Measurements from ENCODE around the gene KLHL7. TPM values are rescaled to one million over a fixed set of nuclear protein-coding genes. Genes with fewer than 3 reads are reported as not detected.

KLHL7 gene
- total and polyA plus RNA-seq, 9 of the 15 experiments (the other 6 are each of a cell fraction or from before 2014, with no cell fraction given), result 4.2 to 63.1 (median 32.3) TPM

- TF ChIP-seq WHSC1 (IDR thresholded peaks at IDR 0.05; ENCODE audit: low read length) (no peak), DDX20 (tag; IDR thresholded peaks at IDR 0.05; ENCODE audit: low read depth) (no peak), ZNF134 (CRISPR knock-in tag; conservative IDR thresholded peaks at IDR 0.05) (no peak), NR3C1 (CRISPR knock-in tag; IDR thresholded peaks at IDR 0.05) (0 out of 2 replicates have a peak, but pooled peaks have one; percentile 36), E2F1 (CRISPR knock-in tag; IDR thresholded peaks at IDR 0.05) (peak; percentile 25; the same call in 1 of the 2 replicates), JUNB (CRISPR knock-in tag; conservative IDR thresholded peaks at IDR 0.05) (no peak), PTRF (tag; IDR thresholded peaks at IDR 0.05) (no peak), POLR2B (IDR thresholded peaks at IDR 0.05; ENCODE audit: low read depth, partially characterized antibody) (peak; percentile 91), ZNF146 (CRISPR knock-in tag; IDR thresholded peaks at IDR 0.05; ENCODE audit: unreplicated experiment) (no peak), BMI1 (IDR thresholded peaks at IDR 0.05; ENCODE audit: low read length) (no peak), U2AF1 (optimal IDR thresholded peaks at IDR 0.05; ENCODE audit: low read depth, low read length) (no peak), ERF (CRISPR knock-in tag; IDR thresholded peaks at IDR 0.05) (no peak), TAF1 (IDR thresholded peaks at IDR 0.05; ENCODE audit: control insufficient read depth, extremely low read depth, insufficient read depth, low read length, severe bottlenecking) (peak; percentile 84), ADNP (tag; IDR thresholded peaks at IDR 0.05) (no peak), E4F1 (CRISPR knock-in tag; IDR thresholded peaks at IDR 0.05; ENCODE audit: borderline replicate concordance) (no peak), ZNF75A (CRISPR knock-in tag; IDR thresholded peaks at IDR 0.05) (no peak), MEIS2 (IDR thresholded peaks at IDR 0.05; ENCODE audit: partially characterized antibody) (peak; percentile 77), ZNF444 (CRISPR knock-in tag; IDR thresholded peaks at IDR 0.05) (no peak), ZNF232 (CRISPR knock-in tag; IDR thresholded peaks at IDR 0.05) (0 out of 2 replicates have a peak, but pooled peaks have one; percentile 40), SNRNP70 (optimal IDR thresholded peaks at IDR 0.05; ENCODE audit: low read depth, low read length) (no peak), CBX5 (IDR thresholded peaks at IDR 0.05; ENCODE audit: borderline replicate concordance, low read depth) (no peak), E2F4 (CRISPR knock-in tag; IDR thresholded peaks at IDR 0.05; ENCODE audit: low read depth) (0 out of 2 replicates have a peak, but pooled peaks have one; percentile 49), CREB3L1 (IDR thresholded peaks at IDR 0.05; ENCODE audit: borderline replicate concordance, low read depth) (no peak), ZNF324 (CRISPR knock-in tag; IDR thresholded peaks at IDR 0.05) (no peak), ZNF586 (CRISPR knock-in tag; conservative IDR thresholded peaks at IDR 0.05) (no peak), ZNF354B (CRISPR knock-in tag; IDR thresholded peaks at IDR 0.05) (no peak)
Measured at GRCh38 chr7:23105644-23106056, at the start of gene KLHL7 (continued).

Measured in K562 (cell line).